ENCODE measurements around the gene ZACN.

ZACN gene

DNA sequence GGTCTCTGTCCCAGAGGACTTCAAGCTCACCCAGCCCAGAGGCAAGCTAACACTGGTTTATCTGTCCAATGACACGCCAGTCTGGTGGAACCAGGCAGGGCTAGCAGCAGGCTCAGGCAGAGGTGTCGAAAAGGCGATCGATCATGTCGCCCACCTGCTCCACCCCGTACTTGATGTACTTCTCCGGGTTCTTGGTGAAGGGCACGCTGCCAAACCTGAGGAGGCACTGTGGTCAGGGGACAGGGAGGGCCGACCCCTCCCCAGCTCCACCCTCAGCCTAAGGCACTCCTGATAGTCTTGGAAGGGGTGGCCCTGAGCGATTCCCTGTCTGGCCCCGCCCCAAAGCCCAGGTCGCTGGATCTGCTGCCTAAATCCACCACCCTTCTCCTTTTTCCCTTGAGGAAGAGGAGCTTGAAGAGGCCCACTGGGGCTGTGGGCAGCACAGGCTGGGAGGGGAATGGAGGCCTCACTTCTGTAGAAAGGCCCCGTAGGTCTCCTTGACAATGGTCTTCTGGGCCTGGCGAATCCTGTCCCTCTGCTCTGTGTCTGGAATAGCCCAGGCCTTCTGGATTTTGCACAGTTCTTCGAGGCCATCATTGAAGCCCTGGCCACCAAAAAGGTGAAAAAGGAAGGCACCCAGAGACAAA, 4.7 kb downstream of the ZACN start:
- DNase-seq: no peak

DNA sequence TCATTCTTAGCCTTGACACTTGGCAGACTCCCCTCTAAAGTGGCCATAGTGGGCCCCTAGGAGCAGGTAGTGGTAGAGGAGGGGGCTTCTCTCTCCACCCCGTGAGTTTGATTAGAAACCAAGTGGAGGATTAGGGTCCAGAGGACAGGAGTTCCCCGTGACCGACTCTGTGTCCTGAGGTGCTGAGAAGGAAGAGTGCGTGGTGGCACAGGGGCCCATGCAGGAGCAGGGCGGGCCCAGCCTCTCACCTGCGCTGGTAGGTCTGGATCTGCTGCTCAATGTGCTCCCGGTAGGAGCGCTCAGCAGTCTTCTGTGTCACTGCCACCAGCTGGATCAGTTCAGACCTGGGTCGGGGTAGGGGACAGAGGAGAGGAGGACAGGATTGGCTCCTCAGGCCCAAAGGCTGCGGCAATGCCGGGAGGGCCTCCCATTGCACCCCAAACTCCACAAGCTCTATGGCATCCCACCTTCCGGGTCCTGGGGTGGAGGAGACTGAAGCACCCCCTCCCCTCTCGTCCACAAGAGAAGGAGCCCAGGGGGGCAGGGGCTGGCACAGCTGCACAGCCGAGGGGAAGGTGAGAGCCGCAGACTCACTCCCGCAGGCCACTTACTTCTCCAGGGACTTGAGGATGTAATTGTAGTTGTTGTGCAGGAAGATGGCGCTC, 6.2 kb downstream of the ZACN start:
- no peak for DNase-seq

DNA sequence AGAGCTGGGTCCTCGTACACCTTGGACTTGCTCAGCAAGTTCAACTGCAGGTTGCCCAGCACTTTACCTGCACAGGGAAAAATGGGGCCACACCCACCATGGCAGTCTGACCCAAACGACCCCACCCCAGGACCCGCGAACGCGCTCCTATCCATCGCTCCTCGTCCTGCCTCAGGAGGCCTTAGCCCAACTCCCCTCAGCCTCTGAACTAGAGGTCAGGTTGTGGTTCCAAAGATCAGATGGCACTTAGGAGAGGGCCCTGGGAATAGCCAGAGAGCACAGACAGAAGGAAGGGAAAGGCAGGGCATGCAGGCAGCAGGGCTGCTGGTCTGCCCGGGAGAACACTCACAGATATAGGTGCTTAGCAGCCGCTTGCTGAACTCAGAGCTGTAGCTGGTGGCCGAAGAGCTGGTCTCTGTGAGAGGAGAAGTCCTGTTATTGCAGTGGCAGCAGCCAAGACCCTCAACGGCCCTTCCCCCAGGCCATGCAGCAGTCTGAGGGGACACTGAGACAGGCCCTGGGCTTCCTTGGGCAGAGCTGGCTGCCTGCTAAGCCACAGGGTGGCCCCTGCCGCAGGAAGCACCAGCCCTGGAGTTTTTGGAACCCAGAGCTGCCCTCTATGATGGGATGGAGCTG, 6.9 kb downstream of the ZACN start:
- DNase-seq: no peak

DNA sequence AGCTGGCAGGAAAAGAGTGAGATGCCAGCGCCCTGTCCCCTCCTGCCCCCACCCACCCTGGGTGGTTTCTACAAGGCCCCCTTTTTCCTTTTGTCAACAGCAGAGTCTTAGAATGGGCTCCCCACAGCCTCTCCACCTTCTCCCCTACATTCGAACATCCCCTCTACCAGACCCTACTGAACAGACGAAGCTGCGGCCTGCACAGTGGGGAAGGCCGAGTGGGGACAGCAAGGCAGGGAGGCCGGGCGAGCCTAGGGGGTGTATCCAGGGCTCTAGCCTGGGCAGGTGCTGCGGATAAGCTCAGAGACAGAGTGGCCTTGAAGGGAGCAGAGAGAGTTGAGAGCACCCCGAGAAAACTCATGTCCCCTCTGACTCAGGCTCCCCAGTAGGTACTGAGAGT, 7.4 kb downstream of the ZACN start:
- DNase-seq: no peak

DNA sequence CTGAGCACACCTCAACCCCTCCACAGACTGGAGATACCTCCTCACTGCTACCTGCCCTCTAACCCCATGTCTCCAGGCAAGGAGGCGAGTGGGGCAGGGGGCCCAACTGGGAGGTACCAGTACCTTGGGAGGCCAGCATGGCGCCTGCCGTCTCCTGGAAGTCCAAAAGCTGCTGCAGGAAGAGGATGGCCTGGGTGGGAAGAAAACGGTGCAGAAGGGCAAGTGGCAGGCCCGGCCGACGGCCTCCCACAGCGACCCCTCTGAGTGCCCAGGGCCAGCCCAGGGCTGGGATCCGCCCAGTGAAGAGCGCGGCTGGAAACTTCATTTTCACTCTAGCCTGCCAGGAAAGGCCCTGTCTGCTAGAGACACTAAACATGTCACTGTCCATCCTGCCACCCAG, 8.5 kb downstream of the ZACN start:
- no peak for DNase-seq

DNA sequence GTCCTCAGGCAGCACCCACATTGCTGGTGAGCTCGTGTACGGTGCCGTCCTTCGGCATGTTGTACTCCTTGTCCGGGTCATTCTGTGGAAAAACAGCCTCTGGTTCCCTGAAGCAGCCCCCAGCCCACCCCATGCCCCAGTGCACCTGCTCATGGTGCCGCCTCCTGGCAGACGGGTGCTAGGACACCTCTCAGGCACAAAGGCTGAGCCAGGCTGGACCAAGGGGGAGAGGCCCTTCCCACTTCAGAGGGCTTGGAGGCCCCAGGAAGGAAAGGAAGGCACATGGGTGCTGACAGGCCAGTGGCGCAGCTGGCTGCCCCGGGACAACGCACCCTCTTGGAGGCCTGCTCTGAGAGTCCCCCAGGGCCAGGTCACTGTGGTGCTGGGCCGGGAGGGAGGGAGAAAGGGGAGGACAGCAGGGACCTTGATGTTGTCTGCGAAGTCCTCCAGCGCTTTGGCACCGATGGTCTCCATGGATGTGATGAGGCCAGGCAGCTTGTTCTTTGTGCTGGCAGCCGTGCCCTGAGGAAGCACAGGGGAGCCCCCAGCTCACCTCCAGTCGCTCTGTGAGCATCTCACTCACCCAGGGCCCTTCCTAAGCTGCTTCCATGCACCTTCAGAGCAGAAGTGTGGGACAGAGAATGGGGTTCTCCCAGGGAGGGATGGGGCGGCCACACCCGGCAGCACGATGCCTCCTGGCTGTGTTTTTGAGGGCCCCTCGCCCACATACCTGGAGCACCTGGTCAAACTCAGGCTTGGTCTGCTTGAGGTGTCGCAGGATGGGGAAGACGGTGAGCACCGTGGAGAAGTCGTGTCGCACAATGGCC, 9.3 kb downstream of the ZACN start:
- no peak for DNase-seq

DNA sequence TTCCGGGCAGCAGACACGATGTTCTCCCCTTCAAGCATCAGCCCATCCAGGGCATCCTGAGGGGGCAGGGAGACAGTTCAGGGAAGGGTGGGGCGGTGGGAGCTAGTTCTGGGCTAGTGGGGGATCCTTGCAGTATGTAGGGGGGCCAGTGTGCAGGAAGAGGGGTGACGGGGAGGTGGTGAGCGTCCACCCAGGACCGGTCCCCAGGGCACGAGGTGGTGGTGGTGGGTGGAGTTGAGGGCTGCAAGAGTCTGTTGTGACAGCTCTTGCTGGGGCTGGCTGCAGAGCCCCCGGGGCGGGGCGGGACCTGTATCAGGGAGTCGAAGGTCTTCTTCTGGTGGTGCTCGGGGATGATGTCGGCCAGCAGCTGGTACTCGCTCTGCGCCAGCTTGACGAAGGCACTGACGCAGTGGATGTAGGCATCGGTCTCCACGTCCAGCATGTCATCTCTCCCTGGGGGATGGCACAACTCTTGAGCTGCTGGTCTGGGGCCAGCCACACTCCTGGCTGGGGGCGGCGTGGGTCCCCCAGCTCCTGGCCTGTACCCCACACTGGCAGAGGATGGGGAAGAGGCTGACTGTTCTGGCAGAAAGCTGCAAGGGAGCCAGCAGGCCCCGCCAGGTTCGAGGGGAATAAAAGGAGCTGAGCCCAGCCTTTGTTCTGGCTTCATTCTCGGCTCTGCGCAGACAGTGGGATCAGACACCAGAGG, 10.0 kb downstream of the ZACN start:
- no peak for DNase-seq

DNA sequence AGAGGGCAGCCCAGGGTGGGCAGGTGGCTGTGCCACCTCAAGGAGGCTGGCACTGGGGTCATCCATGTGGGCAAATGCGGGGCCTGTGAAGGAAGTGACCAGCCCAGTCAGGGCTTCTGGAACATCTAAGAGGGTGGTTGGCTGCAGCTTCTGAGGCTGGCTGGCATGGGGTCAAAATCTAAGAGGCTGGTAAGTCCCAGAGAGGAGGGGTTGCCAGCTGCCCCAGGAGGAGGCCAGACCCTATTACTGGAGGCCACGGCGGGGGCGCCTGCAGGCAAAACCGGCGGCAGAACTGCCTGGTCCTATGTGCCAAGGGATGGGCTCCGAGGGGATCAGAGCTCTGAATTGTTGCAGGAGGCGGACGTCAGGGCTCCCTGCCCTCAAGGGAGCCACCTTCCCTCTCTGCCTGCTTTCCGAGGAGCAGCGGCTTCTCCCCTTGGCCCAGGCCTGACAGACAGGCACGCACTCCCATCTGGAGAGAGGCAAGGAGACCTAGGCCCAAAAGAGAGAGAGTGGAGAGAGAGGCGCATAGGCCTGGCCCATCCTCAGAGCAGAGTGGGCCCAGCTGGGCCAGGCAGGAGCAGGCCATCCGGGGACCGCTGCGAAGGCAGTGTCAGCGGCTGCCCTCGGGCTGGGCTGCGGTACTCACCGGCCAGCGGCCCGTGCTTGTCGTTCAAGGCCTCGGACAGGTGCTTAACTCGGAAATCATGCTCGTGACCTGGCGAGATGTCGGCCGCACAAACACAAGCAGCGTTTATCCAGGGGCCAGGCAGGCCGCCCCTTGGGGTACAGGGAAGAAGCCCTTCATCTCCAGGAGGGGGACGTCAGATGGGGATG, 10.9 kb downstream of the ZACN start:
- no peak for DNase-seq

DNA sequence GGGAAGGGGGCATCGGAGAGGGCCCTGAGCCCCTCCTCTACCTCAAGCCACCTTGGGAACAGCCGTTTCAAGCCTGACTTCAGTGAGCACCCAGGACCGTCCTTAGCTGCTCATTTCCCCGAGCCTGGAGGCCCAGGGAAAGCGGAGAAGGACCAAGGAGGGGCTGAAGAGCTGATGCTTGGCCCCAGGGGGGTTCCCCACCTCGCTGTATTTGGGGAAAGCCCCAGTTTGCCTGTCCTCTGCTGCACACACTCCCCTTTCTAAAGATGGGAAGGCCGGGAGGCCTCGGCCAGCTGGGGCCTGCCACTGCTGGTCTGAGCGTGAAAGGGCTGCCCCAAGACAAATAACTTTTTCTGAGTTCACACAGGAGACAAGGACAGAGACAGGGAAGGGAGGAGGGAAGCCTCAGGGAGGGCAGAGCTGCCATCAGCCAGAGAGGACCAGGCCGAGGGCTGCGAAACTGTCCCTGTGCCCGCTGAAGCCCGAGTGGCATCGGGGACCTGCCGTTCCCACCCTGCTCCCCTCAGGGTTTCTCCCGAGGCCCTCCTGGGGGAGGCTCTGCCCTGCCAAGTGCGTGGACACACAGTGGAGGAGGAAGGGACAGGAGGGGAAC, 11.6 kb downstream of the ZACN start:
- DNase-seq: no peak

DNA sequence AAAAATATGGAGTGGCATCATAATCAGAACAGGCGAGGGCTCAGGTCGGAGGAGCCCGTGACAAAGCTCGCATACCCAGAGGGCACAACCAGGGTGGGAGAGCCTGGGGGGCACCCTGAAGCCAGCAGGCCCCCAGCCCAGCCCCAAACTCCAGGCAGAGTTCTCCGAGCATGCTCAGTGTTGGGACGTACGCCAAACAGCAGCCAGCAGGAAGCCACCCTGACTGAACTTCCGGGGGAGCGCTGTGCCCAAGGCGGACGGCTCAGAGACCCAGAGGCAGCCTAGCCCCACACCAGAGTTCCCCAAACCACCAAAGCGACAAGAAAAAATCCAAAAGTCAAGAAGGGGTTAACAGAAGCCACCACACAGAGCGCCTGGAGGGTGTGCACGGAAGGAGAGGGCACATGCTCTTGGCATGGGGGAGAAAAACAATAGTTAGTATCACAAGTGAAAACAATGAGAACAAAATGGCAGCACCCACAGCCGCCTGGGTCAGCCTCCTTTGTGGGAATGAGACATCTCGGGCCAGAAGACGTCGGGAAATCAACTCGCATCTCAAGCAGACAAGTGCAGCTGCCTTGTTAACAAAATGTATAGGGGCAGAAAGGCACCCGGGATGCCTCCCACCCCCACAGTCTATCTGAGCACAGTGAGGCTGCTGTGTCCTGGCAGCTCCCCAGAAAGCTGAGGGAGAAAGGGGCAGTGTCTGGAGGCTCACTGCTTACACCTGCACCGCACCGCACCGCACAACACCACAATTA, 12.7 kb downstream of the ZACN start:
- DNase-seq: no peak

DNA sequence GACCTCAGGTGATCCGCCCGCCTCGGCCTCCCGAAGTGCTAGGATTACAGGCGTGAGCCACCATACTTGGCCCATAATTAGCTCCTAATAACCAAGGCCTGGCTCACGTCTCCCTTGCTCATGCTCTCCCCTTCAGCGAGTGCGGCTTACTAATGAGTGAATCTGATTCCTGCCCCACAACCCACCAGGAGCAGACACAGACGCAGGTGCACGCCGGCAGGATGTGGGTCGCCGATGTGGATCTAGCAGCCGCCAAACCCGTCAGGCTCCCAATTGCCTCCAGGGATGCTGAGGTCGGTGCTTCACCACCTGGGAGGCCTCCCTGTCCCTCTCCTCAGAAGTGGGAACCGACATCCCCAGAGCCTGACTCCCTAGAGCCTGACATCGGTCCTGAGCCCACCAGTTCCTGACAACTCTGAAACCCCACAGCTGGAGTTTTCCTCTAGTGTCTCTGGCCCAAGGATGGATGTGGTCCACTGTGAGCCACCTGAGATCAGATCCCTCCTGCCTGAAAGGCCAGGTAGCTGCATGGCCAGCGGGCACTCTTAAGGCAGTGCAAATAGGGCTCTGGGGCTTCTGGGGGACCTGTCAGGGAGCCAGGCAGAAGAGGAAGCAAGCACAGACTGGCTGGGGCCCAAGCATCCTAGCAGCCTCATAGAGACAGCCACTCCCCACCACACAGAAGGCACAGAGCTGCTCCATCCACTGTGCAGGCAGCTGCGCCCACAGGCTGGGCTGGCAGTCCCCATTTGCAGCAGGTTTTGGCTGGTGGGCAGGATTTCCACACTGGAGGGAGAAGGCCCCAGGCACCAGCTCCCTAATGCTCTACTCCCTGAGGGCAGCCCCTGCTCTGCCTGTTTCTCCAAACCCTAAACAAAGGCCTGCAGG, 13.8 kb downstream of the ZACN start:
- DNase-seq: no peak

DNA sequence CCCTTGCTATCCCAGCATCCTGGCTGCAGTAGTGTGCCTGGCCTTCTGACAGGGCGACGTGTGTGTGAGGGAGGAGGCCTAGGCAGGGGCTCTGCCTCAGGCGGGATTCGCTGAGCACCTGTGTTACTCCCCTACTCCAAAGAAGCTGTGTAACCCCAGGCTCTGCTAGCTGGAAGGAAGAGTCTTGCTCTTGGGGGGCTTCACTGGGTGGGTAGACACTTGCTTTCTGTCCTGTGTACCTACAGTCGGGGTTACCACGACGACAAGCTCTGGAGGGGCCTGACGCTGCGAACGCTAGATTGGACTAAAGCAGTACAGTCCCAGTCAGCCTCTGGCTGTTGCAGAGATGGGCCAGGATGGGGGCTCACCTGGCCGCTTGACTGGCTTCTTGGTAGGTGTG, 15.1 kb downstream of the ZACN start:
- no peak for DNase-seq

DNA sequence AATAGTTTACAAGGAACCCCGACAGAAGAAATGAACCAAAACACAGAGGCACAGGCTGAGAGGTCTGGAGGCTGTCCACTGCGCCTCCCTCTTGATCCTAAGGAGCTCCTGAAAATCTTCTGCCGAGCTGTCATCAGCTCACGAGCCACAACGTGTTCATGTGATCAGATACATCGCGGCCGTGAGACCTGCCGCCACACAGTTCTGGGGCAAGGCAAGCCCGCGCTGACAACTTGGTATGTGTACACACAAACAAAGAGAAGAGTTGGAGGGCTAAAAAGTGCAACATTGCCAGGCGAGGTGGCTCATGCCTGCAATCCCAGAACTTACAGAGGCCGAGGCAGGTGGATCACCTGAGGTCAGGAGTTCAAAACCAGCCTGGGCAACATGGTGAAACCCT, 17.0 kb downstream of the ZACN start:
- DNase-seq: no peak

DNA sequence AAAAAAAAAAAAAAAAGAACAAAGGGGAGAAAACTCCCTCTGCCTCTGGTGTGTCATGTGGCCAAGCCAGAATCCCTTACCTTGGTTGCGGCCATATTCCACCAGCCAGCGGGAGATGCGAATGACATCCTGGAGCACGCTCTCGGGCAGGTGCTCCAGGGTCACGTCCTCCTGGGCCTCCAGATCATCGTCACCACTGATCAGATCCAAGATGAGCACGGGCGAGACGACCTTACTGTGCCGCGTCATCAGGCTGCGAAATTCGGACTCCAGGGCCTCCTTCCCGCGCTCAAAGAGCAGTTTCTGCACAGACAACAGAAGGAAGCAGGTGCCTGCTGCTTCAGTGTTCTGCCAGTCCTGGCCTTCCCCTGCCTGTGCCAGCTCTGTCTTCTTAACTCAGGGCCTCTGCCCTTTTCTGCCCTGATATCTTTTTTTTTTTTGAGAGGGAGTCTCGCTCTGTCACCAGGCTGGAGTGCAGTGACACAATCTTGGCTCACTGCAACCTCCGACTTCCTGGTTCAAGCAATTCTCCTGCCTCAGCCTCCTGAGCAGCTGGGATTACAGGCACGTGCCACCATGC, 18.8 kb downstream of the ZACN start:
- DNase-seq: no peak

DNA sequence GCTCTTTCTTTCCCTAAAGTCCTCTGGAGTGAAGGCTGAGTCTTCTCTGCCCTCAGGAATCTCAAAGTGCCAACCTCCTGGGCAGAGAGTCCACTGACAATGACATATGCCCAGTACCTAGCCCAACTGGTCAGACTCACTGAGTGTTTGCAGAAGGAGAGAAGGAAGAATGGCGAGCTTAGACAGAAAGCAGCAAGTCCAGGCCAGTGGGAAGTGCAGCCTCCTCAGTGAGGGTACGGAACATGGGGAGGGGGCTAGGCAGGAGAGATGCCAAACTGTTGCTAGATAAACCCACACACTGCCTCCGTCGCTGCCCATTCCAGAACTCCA, 23.9 kb downstream of the ZACN start:
- DNase-seq: no peak

DNA sequence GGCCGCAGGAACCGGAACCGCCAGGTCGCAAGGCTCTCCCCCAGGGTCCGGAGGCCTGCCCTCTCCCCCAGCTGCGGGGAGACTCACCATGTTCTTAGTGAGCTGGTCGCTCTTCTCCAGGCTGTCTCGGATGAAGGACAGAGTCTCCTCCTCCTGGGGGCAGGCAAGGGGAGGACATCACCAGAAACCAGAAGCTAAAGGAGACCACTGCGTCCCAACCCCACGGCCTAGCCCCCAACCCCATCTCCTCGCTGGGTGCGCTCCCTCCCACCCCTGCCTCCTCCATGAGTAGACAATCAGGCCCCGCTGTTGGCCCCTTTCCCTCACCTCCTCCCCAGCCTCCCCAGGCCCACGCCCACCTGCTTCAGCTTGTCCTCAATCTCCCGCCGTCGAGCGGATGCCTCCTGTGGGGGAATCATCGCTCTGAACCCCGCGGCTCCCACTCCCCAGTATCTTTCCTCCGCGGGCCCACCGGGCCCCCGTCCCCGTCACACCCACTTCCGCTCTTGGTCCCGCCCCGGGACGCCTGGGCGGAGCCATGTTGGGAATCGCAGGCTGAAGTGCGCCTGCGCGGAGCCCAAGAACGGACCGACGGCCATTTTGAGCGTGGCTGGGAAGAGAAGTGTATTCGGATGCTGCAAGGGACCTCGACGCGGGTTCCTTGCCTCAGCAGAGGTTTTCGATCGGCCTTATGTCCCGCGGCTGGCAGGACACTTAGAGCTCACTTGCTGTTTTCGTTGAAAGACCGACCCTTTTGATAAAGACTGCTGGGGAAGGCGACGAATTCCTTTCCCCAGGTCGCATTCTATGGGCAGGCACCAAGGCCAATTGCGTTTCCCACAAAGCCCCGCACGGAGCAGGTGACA, 24.5 kb downstream of the ZACN start, which contains the start of gene EXOC7:
Gene EXOC7, minus strand, starts transcription at position 514 of the 866 bp plus-strand sequence. Its CDS starts 95 bp downstream, at position 419.
- DNase-seq: peak; percentile 92

DNA sequence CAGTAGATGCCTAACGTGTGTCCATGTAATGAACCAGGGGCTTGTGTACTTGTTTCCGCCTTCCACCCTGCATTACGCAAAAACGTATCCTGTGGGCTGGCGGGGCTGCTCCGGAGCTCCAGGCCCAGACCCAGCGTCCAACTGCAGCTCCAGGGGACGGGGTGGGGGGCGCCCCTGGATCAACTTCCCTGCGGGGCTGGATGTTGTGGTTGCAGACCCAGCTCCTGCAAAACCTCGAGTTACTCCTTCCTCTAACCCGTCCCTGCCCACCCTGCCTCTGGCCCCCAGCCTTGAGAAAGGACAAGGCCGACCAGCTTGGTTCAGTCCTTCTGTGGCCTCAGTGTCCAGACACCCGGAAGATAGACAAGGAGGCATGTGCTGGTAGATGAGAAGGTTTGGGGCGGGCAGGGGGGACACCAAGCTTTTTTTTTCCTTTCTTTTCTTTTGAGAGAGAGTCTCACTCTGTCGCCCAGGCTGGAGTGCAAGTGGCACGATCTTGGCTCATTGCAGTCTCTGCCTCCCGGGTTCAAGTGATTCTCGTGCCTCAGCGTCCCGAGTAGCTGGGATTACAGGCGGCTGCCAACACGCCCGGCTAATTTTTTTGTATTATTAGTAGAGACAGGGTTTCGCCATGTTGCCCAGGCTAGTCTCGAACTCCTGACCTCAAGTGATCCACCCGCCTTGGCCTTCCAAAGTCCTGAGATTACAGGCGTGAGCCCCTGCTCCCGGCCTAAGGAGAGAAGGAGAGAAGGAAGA, 25.3 kb downstream of the ZACN start:
- no peak for DNase-seq

DNA sequence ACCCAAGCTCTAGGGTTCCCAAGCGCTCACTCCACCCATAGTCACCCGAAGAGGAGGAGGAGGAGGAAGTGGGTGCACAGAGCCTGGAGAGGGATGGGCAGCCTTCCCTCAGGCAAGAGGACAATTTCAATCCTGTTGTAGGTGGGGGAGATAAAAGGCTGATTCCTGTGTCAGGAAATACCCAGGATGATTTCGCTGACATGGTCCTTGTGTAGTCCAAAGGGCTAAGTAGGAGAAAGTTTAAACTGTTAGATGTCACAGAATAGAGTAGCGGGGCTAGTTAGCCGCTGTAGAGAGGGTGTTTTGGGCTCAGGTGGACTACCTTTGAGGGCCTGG, 25.9 kb downstream of the ZACN start:
- no peak for DNase-seq
